ENCODE data around the gene TTC24. TPM values are rescaled to one million over a fixed set of nuclear protein-coding genes. Genes with fewer than 3 reads are reported as not detected.

Gene TTC24
- polyA plus RNA-seq, 1 experiment = not detected

- H3K4me3 ChIP-seq (ENCODE audit: low read depth, low read length) = no peak within 1 kb of the TSS
- H3K27me3 ChIP-seq (ENCODE audit: control insufficient read depth, insufficient read depth, low read length) = peaks cover 55% of the 10 kb centered on the region
- ChIA-PET CTCF (interaction anchor here (0.6 to 4.1 kb wide), 9 partner anchors 11 to 233 kb away, joined by 3 to 22 read pairs (median 3); no protein-coding TSS in a partner anchor), POLR2A (no interaction called here)
- H3K27ac ChIP-seq (ENCODE audit: low read depth, low read length) = no peak within 1 kb of the TSS
- H3K9me3 ChIP-seq (ENCODE audit: control insufficient read depth, insufficient read depth, low read length) = no peaks in the 10 kb centered on the region; the same call in 1 of the 2 replicates
- DNase-seq (ENCODE audit: low read depth, low spot score) = no peak
- peak; percentile 46 for TF ChIP-seq CTCF (IDR thresholded peaks at IDR 0.05; ENCODE audit: low read depth, low read length)
Observed at GRCh38 chr1:156618853-156619581, 39.5 kb downstream of the TTC24 start, which contains the start of gene HAPLN2. Gene HAPLN2, plus strand, starts transcription at chr1:156619415. Its CDS starts 4,076 bp downstream, at chr1:156623491.

GRCh38 chr1:156619582-156619955 lies 40.0 kb downstream of the TTC24 start:
- no peak for TF ChIP-seq CTCF (IDR thresholded peaks at IDR 0.05; ENCODE audit: low read depth, low read length)
- Histone ChIP-seq H3K9me3 (ENCODE audit: control insufficient read depth, insufficient read depth, low read length) (no peaks in the 10 kb centered on the region; the same call in 1 of the 2 replicates), H3K27me3 (ENCODE audit: control insufficient read depth, insufficient read depth, low read length) (peaks cover 55% of the 10 kb centered on the region), H3K27ac (ENCODE audit: low read depth, low read length) (no peak overlapping the region), H3K4me3 (ENCODE audit: low read depth, low read length) (no peak overlapping the region)
- POLR2A ChIA-PET = no interaction called here
- DNase-seq (ENCODE audit: low read depth, low spot score) = no peak
- CTCF ChIA-PET = interaction anchor here (0.8 to 4.1 kb wide), 6 partner anchors 10 to 234 kb away, joined by 3 to 22 read pairs (median 3); no protein-coding TSS in a partner anchor

GRCh38 chr1:156622581-156623297 lies 43.2 kb downstream of the TTC24 start:
- Histone ChIP-seq H3K27ac (ENCODE audit: low read depth, low read length) (no peak overlapping the region), H3K27me3 (ENCODE audit: control insufficient read depth, insufficient read depth, low read length) (peaks cover 59% of the 10 kb centered on the region), H3K9me3 (ENCODE audit: control insufficient read depth, insufficient read depth, low read length) (no peaks in the 10 kb centered on the region; the same call in 1 of the 2 replicates), H3K4me3 (ENCODE audit: low read depth, low read length) (no peak overlapping the region)
- ChIA-PET POLR2A (no interaction called here), CTCF (interaction anchor here (1.2 to 6.5 kb wide), 5 partner anchors 15 to 237 kb away, joined by 3 to 175 read pairs (median 9); partner anchors contain the start of gene NES)
- TF ChIP-seq CTCF (IDR thresholded peaks at IDR 0.05; ENCODE audit: low read depth, low read length) = no peak
- no peak for DNase-seq (ENCODE audit: low read depth, low spot score)

- no peaks in the 10 kb centered on the region; the same call in 1 of the 2 replicates for H3K9me3 ChIP-seq (ENCODE audit: control insufficient read depth, insufficient read depth, low read length)
- CTCF ChIA-PET = interaction anchor here (0.6 to 6.5 kb wide), 14 partner anchors 9 to 238 kb away, joined by 3 to 175 read pairs (median 4); partner anchors contain the start of genes CRABP2 and NES
- H3K4me3 ChIP-seq (ENCODE audit: low read depth, low read length) = peak overlapping the region; percentile 35; the same call in 1 of the 2 replicates
- DNase-seq (ENCODE audit: low read depth, low spot score) = no peak
- TF ChIP-seq CTCF (IDR thresholded peaks at IDR 0.05; ENCODE audit: low read depth, low read length) = peak; percentile 40; the same call in 1 of the 2 replicates
- POLR2A ChIA-PET = interaction anchor here (0.5 to 1.0 kb wide), 2 partner anchors 16 to 35 kb away, joined by 3 to 4 read pairs; no protein-coding TSS in a partner anchor
- peaks cover 54% of the 10 kb centered on the region for H3K27me3 ChIP-seq (ENCODE audit: control insufficient read depth, insufficient read depth, low read length)
- no peak overlapping the region for H3K27ac ChIP-seq (ENCODE audit: low read depth, low read length)
Observed at GRCh38 chr1:156623946-156624813, 44.7 kb downstream of the TTC24 start.

All from AG04450 (cell line).